Measurements from ENCODE around the gene CELSR1. TPM values are rescaled to one million over a fixed set of nuclear protein-coding genes. Genes with fewer than 3 reads are reported as not detected.
A peak's percentile ranks its signal among the peaks of the same experiment; 100 is the strongest.

The CELSR1 gene
- total RNA-seq, 1 donor from 2014 or later: 0.27 TPM

GRCh38 chr22:46364341-46365165 lies 172.9 kb downstream of the CELSR1 start:
- H3K9me3 Mint-ChIP-seq (ENCODE audit: unreplicated experiment): peaks cover 4% of the 10 kb centered on the region
- DNase-seq: peak; percentile 49
- H3K4me1 Mint-ChIP-seq (ENCODE audit: low read depth, unreplicated experiment): peaks cover 3% of the 10 kb centered on the region
- H3K27ac Mint-ChIP-seq (ENCODE audit: unreplicated experiment): no peak overlapping the region
- H3K36me3 Mint-ChIP-seq (ENCODE audit: unreplicated experiment): peaks cover 7% of the 10 kb centered on the region
- TF ChIP-seq CTCF (IDR thresholded peaks at IDR 0.05; ENCODE audit: partially characterized antibody, unreplicated experiment): no peak
- H3K4me3 Mint-ChIP-seq (ENCODE audit: unreplicated experiment): no peak overlapping the region
- H3K27me3 Mint-ChIP-seq (ENCODE audit: unreplicated experiment): no peaks in the 10 kb centered on the region

- Mint-ChIP-seq H3K4me1 (ENCODE audit: low read depth, unreplicated experiment) (peaks cover 3% of the 10 kb centered on the region), H3K4me3 (ENCODE audit: unreplicated experiment) (no peak overlapping the region)
Observed at GRCh38 chr22:46363611-46364321, 173.7 kb downstream of the CELSR1 start.

DNA sequence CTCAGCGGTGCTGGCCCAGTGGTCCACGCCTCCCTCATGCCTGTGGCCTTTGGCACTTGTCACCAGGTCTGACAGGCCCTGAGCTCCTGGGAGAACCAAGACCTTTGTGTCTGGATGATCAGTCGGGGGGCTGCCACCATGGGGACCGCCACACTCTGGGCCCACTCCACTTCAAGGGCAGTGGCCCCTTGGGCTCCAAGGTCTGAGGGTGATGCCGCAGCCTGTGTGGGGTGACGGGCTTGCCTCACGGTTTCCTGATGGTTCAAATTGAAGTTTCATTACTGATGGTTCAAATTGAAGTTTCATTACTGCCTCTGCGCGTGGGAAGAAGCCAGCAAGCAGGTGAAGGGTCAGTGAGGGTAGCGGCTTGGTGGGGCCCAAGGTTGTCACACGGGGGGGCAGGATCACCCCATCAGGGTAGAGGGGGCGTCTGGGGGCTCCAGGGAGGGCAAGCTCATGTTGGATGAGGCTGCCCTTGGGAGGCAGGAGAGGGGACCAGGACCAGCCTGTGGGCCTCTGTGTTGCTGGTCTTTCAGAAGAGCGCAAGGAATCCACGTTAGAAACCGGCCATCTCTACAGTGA lies 174.4 kb downstream of the CELSR1 start:
- DNase-seq: no peak
- H3K36me3 Mint-ChIP-seq (ENCODE audit: unreplicated experiment): peaks cover 7% of the 10 kb centered on the region
- no peak overlapping the region for H3K27ac Mint-ChIP-seq (ENCODE audit: unreplicated experiment)
- H3K27me3 Mint-ChIP-seq (ENCODE audit: unreplicated experiment): no peaks in the 10 kb centered on the region
- no peak for TF ChIP-seq CTCF (IDR thresholded peaks at IDR 0.05; ENCODE audit: partially characterized antibody, unreplicated experiment)
- H3K9me3 Mint-ChIP-seq (ENCODE audit: unreplicated experiment): peaks cover 4% of the 10 kb centered on the region
- H3K4me3 Mint-ChIP-seq (ENCODE audit: unreplicated experiment): no peak overlapping the region
- H3K4me1 Mint-ChIP-seq (ENCODE audit: low read depth, unreplicated experiment): peaks cover 3% of the 10 kb centered on the region

More at GRCh38 chr22:46363611-46364321, 173.7 kb downstream of the CELSR1 start:
- no peak overlapping the region for H3K27ac Mint-ChIP-seq (ENCODE audit: unreplicated experiment)
- no peaks in the 10 kb centered on the region for H3K27me3 Mint-ChIP-seq (ENCODE audit: unreplicated experiment)
- H3K9me3 Mint-ChIP-seq (ENCODE audit: unreplicated experiment): peaks cover 4% of the 10 kb centered on the region
- no peak for TF ChIP-seq CTCF (IDR thresholded peaks at IDR 0.05; ENCODE audit: partially characterized antibody, unreplicated experiment)
- H3K36me3 Mint-ChIP-seq (ENCODE audit: unreplicated experiment): peaks cover 7% of the 10 kb centered on the region
- no peak for DNase-seq

GRCh38 chr22:46362203-46362933 lies 175.1 kb downstream of the CELSR1 start:
- peak overlapping the region; percentile 53 for H3K27ac Mint-ChIP-seq (ENCODE audit: unreplicated experiment)
- H3K9me3 Mint-ChIP-seq (ENCODE audit: unreplicated experiment): peaks cover 4% of the 10 kb centered on the region
- no peak for DNase-seq
- peaks cover 7% of the 10 kb centered on the region for H3K36me3 Mint-ChIP-seq (ENCODE audit: unreplicated experiment)
- H3K27me3 Mint-ChIP-seq (ENCODE audit: unreplicated experiment): no peaks in the 10 kb centered on the region
- H3K4me3 Mint-ChIP-seq (ENCODE audit: unreplicated experiment): no peak overlapping the region
- H3K4me1 Mint-ChIP-seq (ENCODE audit: low read depth, unreplicated experiment): peaks cover 3% of the 10 kb centered on the region
- TF ChIP-seq CTCF (IDR thresholded peaks at IDR 0.05; ENCODE audit: partially characterized antibody, unreplicated experiment): no peak

Data from glutamatergic neuron (in vitro differentiated cells).